Central memory CD8-positive, alpha-beta T cell (primary cell): ENCODE results near the gene UCN.
"Not testable (repeated sequence)": the region's sequence is repeated elsewhere in the genome, so short reads cannot be mapped to it uniquely, and the experiment has no call there.

Experiments
- ATAC-seq: fragments of 150-1000 bp; cut with Tn5 transposase; replicated peaks from 2 replicates; pipeline ENCODE4 v1.10.0; 2022; ENCODE audit warnings: mild to moderate bottlenecking, moderate FRiP score, moderate number of reproducible peaks; ENCODE audit not compliant: poor library complexity, severe bottlenecking; ENCODE audit errors: extremely low read depth
- DNase-seq, 2 donors: peaks; one replicate each; pipeline ENCODE4 v3.0.0; 2021; ENCODE audit warnings: low spot score in 2 of 2
- H3K27ac Mint-ChIP-seq: one replicate; pipeline ENCODE4 v1.8.0; 2022; ENCODE audit warnings: low read depth, mild to moderate bottlenecking, moderate library complexity, mixed read lengths
- H3K27me3 Mint-ChIP-seq: one replicate; pipeline ENCODE4 v1.8.0; 2022; ENCODE audit warnings: mixed read lengths
- H3K36me3 Mint-ChIP-seq: one replicate; pipeline ENCODE4 v1.8.0; 2022; ENCODE audit warnings: mild to moderate bottlenecking, moderate library complexity, mixed read lengths; ENCODE audit not compliant: insufficient read depth
- H3K4me1 Mint-ChIP-seq: one replicate; pipeline ENCODE4 v1.8.0; 2022; ENCODE audit warnings: mixed read lengths
- H3K4me3 Mint-ChIP-seq: one replicate; pipeline ENCODE4 v1.8.0; 2022; ENCODE audit warnings: mild to moderate bottlenecking, moderate library complexity, mixed read lengths
- H3K9me3 Mint-ChIP-seq: one replicate; pipeline ENCODE4 v1.8.0; 2022; ENCODE audit warnings: mixed read lengths

The UCN gene

DNA sequence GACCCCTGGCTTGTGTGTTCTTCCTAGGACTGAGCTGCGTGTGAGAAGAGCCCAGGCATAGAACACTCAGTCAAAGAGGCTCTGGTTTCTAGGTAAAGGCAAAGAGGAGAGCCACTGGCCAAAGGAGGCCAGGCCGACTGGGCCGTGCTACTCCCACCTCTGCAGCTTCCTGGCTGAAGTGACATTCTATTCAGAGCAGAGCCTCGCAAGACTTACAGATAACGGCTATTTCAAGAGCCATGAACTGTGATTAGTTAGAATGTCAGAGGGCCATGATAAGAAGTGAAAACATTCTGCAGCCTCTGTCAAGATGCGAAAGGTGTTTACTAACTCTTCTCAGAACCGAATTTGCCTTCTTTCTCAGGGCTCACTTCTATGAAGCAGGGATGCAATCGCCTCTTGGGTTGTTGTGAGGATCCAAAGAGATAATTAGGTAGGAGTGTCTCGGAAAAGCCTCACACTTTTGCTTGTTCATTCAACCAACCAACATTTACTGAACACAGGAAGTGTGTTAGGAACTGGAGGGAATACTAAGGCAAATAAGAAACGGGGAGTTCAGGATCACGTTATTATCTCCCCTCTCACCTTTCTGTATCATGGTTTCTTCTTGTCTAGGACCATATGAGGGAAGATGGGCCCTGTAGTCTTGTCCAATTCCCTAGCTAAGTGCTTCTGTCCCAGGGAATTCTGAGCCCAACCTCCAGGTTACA lies 36.5 kb downstream of the UCN start:
- ATAC-seq (no peak), DNase-seq (no peak)
- Mint-ChIP-seq H3K9me3 (no peaks in the 10 kb centered on the region), H3K27me3 (peaks cover 34% of the 10 kb centered on the region), H3K4me3 (no peak overlapping the region), H3K27ac (no peak overlapping the region), H3K36me3 (no peaks in the 10 kb centered on the region), H3K4me1 (no peaks in the 10 kb centered on the region)

DNA sequence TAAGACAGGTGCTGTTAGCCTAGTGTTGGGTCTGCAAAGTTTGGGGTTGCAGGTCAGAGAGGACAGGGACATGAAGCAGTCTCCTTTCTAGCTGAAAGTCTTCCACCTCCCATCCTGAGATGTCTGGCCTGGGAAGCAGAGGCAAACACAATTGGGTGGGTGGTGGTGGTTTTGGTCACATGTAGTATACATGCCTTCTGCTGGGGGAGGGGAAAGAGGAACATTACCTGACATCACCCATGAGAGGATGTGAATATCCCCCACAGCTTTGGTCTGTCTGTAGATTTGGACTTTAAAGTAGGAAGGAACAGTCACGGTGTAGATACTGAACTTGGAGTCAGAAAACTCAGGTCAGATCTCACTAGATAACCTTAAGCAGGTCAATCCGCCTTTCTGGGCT lies 37.6 kb downstream of the UCN start:
- no peaks in the 10 kb centered on the region for H3K9me3 Mint-ChIP-seq
- no peak overlapping the region for H3K4me3 Mint-ChIP-seq
- H3K27ac Mint-ChIP-seq: no peak overlapping the region
- DNase-seq: no peak
- ATAC-seq: no peak
- peaks cover 27% of the 10 kb centered on the region for H3K27me3 Mint-ChIP-seq
- H3K36me3 Mint-ChIP-seq: no peaks in the 10 kb centered on the region
- H3K4me1 Mint-ChIP-seq: no peaks in the 10 kb centered on the region

DNA sequence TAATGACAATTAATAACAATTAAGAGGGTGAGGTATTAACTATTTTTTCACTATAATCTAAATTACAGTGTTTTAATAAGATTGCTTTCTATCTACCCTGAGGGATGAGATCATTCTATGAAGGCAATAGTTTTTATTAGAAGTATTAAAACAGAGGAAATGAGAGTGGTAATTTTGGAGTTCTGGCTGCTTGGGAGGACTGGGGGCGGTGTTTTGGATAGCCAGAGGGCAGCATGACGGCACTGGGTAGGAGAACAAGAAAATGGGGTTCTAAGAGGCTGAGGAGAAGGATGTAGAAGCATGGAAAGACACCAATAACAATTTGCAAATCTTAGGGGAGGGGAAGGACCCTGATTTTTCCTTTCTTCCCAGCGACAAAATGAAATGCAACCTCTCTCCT lies 38.1 kb downstream of the UCN start:
- no peaks in the 10 kb centered on the region for H3K36me3 Mint-ChIP-seq
- no peak overlapping the region for H3K4me3 Mint-ChIP-seq
- DNase-seq (no peak), ATAC-seq (no peak)
- peaks cover 25% of the 10 kb centered on the region for H3K27me3 Mint-ChIP-seq
- H3K27ac Mint-ChIP-seq: no peak overlapping the region
- no peaks in the 10 kb centered on the region for H3K4me1 Mint-ChIP-seq
- H3K9me3 Mint-ChIP-seq: no peaks in the 10 kb centered on the region

DNA sequence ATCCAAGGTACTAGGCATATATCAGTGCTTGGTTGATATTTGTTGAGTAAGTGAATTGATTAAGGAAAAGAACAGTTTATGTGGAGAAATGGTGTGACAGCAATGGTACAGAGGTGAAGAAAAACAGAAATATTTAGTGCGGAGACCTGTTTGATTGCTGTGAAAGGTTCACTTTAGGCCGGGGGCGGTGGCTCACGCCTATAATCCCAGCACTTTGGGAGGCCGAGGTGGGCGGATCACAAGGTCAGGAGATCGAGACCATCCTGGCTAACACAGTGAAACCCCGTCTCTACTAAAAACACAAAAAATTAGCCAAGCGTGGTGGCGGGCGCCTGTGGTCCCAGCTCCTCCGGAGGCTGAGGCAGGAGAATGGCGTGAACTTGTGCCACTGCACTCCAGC lies 39.9 kb downstream of the UCN start:
- not testable (repeated sequence) for H3K4me3 Mint-ChIP-seq, ATAC-seq, H3K9me3 Mint-ChIP-seq, H3K27ac Mint-ChIP-seq, H3K36me3 Mint-ChIP-seq, DNase-seq
- H3K4me1 Mint-ChIP-seq: peaks cover 11% of the 10 kb centered on the region
- peaks cover 21% of the 10 kb centered on the region for H3K27me3 Mint-ChIP-seq

DNA sequence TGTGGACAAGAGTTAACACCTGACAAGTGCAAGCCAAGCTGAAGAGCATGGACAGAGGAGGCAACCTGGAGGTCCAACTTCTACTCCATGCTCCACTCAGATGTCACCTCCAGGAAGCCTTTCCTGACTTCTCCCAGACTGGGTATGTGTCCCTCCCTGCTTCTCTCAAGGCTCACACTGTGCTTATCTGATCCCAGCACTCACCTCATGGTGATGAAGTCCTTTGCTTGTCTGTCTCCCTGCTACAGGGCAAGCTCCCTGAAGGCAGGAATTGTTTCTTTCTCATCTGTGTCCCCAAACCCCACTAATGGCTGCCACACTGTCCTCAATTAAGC lies 42.7 kb downstream of the UCN start:
- Mint-ChIP-seq H3K9me3 (no peaks in the 10 kb centered on the region), H3K4me1 (peaks cover 26% of the 10 kb centered on the region), H3K27me3 (peaks cover 35% of the 10 kb centered on the region), H3K27ac (no peak overlapping the region), H3K4me3 (peak overlapping the region; percentile 10), H3K36me3 (no peaks in the 10 kb centered on the region)
- ATAC-seq (no peak), DNase-seq (no peak)

DNA sequence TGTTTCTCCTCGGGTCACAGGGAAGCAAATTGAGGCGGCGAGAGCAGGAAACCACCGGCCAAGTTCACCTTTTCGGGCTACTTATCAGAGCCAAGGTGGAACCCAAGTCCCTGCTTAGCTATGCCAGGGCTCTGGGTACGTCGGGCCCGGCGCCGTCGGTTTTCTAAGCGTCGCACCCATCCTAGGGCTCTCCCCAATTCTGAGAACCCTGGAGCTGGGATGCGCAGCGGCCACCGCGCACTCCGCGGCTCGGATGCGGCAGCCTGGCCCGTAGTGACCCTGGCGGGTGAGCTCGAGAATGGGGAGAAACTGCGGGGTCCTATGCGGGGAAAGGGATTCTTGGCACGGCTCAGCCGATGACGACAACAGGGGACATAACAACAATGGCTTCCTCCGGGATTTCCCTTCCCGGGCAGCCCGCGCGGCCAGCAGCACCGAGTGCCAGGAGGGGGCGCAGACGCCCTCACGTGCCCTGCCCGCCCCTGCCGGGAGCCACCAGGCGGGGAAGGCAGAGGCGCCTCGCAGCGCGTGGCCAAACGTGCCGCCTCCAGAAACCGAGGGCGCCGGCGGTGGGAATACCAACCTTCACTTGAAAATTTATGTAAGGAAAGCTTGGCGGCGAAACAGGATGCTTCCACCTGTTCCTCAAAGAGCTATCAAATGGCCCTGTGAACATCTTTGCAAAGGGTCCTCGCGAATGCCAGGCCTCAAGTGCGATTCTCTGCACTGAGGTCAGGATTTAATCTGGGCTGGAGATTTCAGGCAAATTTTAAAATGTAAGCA lies 43.3 kb downstream of the UCN start:
- peaks cover 26% of the 10 kb centered on the region for H3K4me1 Mint-ChIP-seq
- H3K27me3 Mint-ChIP-seq: peaks cover 41% of the 10 kb centered on the region
- H3K4me3 Mint-ChIP-seq: peak overlapping the region; percentile 85
- no peaks in the 10 kb centered on the region for H3K9me3 Mint-ChIP-seq
- ATAC-seq (peak; percentile 72), DNase-seq (peak; percentile 33 to 41)
- no peak overlapping the region for H3K27ac Mint-ChIP-seq
- H3K36me3 Mint-ChIP-seq: no peaks in the 10 kb centered on the region

DNA sequence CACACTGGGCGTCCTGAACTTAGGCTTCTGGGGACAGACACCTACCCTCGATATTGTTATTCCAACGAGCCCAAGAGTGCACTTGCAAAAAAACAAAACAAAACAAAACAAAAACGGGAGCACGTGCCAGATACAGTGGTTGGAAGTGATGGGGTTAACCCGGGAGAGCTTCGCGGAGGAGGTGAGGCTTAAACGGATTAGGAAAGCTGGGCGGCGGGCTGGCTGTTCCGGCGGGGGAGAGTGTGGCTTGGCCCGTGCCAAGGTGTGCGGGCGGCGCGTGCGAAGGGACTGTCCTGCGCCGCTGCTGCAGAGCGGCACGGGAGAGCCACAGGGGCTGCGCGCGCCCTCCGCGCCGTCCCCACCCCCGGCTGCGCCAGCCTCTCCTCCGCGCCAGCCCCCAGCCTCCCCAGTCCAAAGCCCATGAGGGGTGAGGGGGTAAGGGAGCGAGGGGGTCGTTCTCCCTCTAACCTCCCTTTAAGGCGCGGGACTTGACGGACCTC lies 43.9 kb downstream of the UCN start:
- Mint-ChIP-seq H3K27me3 (peaks cover 47% of the 10 kb centered on the region), H3K36me3 (no peaks in the 10 kb centered on the region), H3K9me3 (no peaks in the 10 kb centered on the region), H3K4me1 (peaks cover 26% of the 10 kb centered on the region), H3K27ac (no peak overlapping the region), H3K4me3 (peak overlapping the region; percentile 85)
- no peak for DNase-seq
- ATAC-seq: peak; percentile 39

DNA sequence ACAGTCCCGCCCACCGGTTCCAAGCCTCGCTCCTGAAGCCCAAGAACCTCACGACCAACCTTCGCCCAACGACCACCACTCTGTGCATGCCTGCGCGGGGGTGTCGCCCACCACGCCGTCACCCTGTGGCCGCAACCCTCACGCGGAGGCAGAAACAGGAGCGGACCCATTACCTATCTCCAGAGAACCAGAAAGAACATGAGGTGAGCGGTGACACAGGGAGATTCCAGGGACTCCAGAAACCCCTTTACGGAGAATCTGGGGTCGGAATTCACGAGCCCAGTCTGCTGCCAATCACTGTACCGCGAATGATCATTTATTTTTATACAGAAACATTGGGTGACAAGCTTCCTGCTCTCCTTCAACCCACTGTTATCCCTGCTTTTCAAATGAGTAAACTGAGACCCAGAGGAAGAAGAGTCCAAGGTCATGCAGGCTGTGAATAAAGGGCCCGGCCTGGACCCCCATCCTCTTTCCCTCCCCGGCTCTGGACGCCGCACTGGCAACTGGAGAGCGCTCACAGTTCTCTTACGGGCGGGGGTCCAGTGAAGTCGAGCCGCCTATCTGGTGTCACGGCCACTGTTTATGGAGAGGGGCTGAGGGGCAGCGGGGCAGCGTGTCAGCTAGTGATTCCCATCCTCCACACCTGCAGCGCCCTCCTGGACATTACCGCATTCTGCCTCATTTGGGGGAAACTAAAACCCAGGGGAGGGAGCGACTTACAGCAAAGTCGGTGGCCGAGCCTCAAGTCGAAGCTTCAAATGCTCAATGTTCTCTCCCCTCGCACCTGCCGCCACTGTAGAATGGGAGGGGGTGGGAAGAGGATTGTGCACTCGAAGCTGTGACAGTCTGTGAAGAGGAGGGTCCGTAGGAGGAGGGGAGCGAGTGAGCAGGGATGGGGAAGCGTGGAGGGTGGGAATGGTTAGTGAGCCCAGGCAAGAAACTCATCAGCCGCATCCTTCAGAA lies 44.7 kb downstream of the UCN start:
- H3K4me3 Mint-ChIP-seq: peak overlapping the region; percentile 85

DNA sequence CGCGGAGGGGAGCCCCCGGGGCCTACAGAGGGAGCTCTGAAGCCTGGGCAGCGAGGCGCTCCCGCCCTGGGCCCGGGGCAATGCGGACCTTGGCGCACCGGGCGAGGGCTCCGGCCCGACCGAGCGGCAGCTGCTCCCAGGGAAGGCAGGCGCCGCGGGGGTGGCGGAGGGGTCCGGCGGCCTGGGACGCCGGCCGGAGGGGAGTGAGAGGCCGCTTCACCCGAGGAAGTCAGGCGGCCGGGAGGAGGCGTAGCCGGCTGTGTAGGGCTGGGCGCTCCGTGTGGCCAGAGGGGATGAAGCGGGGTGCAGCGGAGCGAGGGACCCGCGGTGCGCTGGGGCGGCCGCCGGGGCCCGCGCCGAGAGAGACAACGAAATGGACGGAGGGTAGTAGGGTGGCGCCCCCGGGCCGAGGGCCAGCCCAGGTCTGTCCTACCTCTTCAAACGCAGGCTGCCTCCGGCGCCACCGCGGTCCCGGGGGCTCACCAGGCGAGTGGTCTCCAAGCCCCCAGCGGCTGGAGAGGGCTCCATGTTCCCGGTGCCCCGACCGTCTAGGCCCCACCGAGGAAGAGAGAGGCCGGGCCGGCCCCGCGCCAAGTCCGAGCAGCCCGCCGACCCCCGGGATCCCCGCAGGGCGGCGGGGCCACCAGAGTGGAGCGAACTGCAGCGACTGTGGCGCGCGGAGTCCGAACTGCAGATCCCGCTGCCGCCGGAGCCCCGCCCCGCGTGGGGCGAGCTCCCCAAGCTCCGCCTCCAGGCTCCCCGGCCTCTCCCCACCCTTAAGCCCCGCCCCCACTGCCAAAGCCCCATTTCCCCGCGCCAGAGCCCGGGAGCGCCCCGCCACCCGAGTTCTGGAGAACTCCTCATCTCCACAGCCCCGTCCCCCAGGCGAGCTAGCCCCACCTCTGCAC lies 45.6 kb downstream of the UCN start, which contains the start of gene SLC30A3:
Gene SLC30A3 (minus strand): TSS at position 669 of the 908 bp plus-strand sequence. CDS start 141 bp downstream, at position 528.
- Mint-ChIP-seq H3K9me3 (no peaks in the 10 kb centered on the region), H3K27ac (peak within 1 kb of the TSS; percentile 16), H3K36me3 (no peaks in the 10 kb centered on the region), H3K27me3 (peaks cover 64% of the 10 kb centered on the region), H3K4me3 (peak within 1 kb of the TSS; percentile 85), H3K4me1 (peaks cover 26% of the 10 kb centered on the region)
- DNase-seq: no peak
- ATAC-seq: no peak

More for the DNA sequence above, 44.7 kb downstream of the UCN start:
- ATAC-seq (no peak), DNase-seq (no peak)
- Mint-ChIP-seq H3K9me3 (no peaks in the 10 kb centered on the region), H3K27me3 (peaks cover 54% of the 10 kb centered on the region), H3K36me3 (no peaks in the 10 kb centered on the region), H3K27ac (peak overlapping the region; percentile 16), H3K4me1 (peaks cover 26% of the 10 kb centered on the region)

DNA sequence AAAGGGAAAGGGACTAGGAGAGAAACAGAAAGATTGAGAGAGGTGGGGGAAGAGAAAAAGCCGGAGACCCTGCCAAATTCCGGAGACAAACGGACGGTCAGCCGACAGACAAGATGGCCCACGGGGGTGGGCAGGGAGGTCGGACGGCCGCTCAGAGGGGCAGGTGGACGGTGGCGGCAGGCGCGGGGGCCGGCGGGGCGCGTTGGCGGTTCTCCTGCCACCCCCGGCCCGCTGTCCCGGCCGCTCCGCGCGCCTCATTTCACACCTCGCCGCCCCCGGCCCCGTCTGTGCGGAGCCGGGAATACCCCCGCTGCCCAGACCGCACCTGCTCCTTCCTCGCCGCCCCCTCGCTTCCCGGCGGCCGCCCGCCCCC lies 46.3 kb downstream of the UCN start:
- no peak for ATAC-seq
- Mint-ChIP-seq H3K4me1 (peaks cover 26% of the 10 kb centered on the region), H3K9me3 (no peaks in the 10 kb centered on the region), H3K27ac (no peak overlapping the region), H3K27me3 (peaks cover 71% of the 10 kb centered on the region), H3K36me3 (no peaks in the 10 kb centered on the region), H3K4me3 (peak overlapping the region; percentile 50)
- DNase-seq: no peak

DNA sequence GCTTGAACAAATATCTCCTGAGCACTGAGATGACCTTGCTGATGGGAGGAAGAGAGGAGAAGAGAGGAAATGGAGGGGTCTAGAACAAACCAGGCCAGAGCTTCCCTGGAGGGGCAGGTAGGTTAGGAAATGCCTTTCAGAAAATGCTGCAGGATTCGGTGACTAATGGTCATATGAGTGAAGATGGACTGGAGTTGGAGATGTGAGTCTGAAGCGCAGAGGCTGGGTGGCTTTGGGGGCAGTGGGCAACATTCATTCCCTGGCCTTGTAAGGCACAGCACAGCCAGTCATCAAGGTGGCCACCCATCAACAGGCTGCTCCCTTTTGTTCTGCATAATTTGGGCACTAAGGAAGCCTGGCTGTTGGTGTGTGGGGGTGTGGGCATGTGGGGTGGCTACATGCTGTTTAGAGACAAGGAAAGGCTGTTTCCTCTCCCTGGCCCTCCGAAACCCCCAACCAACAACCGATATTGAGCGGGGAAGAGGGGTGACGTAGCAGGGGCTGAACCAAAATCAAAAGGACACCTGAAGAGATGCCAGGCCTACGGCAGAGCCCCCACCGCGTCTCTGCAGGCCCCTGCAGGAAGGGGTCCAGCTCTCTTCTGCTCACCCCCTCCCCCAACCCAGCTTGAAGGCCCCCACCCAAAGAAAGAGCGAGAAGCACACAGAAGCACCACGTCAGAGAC lies 46.9 kb downstream of the UCN start:
- H3K9me3 Mint-ChIP-seq: no peaks in the 10 kb centered on the region
- no peak overlapping the region for H3K27ac Mint-ChIP-seq
- no peak for DNase-seq
- peak overlapping the region; percentile 50 for H3K4me3 Mint-ChIP-seq
- no peak for ATAC-seq
- H3K36me3 Mint-ChIP-seq: no peaks in the 10 kb centered on the region
- peaks cover 26% of the 10 kb centered on the region for H3K4me1 Mint-ChIP-seq
- H3K27me3 Mint-ChIP-seq: peaks cover 76% of the 10 kb centered on the region
